Endometrial microvascular endothelial cells (primary cell): ENCODE measurements around the gene NRF1. TPM values are rescaled to one million over a fixed set of nuclear protein-coding genes. Genes with fewer than 3 reads are reported as not detected.
"Not testable (repeated sequence)": the region's sequence is repeated elsewhere in the genome, so short reads cannot be mapped to it uniquely, and the experiment has no call there.

ENCODE experiments used
- in situ Hi-C: cut with HindIII; loops from 2 replicates; pipeline ENCODE4 v1.10.0; 2017; ENCODE audit warnings: low sequenced_read_pairs, low pct_unique_long_range_greater_than_20kb; ENCODE audit errors: inconsistent ontology term
- total RNA-seq: library from RNA; depleted of rRNA; stranded (reverse); fragments of >200 nt; gene quantifications from one replicate; pipeline ENCODE4 v1.2.3, GENCODE V29; 2015; ENCODE audit errors: inconsistent ontology term

The NRF1 gene
- total RNA-seq, 1 donor from 2014 or later = 8.4 TPM

DNA sequence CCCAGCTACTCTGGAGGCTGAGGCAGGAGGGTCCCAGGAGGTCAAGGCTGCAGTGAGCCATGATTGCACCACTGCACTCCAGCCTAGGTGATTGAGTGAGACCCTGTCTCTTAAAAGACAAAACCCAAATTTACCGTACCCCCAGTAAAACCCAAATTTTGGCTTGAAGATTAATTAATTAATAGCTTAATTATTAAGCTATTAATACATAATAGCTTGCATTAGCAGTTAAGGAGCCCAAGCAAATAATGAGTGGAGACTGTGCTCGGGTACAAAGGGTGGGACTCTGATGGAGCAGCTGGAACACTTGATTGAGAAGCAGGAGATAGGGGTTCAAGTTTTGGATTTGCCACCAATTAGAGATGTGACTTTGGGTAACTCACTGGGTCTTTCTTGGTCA is 28.9 kb downstream of the NRF1 start:
- in situ Hi-C loops = no loop called here

DNA sequence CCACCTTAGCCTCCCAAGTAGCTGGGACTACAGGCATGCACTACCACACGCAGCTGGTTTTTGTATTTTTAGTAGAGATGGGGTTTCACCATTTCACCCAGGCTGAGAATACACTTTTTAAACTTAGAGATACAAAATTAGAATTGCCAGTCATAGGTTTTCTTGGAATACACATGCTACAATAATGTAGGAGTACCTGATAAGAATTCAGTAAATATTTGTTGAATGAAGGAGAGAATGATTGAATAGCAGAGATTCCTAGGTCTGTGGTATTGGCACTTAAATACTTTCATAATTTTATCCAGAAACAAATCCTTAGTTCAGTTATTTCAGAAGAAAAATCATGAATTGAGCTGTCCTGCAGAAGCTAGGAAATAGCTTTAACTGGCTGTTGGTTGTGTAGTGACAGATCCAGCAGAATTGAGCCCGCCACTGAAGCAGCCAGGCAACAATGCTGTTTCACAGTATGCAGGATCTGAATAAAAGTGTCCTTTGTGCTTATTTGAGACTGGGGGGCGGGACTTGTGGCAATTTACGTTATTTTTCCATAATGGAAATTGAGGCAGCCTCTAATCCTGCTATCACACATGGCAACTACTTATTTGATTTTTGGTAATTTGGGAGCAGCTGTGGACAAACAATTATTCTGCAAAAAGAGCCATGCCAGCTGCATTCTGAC is 31.5 kb downstream of the NRF1 start:
- in situ Hi-C loops = no loop called here

DNA sequence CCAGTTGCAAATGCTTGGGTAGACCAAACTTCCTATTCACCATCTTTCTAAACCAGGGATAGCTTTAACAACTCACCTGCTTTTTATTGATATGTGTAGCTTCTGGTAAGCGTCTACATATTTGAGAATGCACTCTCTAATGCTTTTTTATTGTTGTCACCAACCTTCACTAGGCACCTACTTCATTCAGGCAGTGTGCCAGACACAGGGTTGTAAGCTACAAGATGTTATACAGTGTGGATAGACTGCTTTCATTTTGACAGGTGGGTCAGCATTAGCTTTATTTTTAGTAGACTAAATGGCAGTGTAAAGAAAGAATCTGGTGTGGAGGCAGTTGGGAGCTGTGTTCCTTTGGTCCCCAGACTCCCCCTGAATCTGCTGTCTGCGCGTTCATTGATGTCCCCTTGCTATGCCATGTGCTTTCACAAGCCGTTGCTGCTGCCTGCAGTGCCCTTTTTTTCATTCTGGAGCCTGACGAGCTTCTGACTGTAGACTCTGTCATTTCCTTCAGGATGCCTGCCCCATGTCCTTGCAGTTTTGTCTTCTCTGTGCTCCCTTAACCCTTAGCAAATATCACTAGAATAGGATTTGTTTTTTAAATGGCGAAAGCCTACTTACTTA is 32.1 kb downstream of the NRF1 start:
- in situ Hi-C loops = no loop called here

DNA sequence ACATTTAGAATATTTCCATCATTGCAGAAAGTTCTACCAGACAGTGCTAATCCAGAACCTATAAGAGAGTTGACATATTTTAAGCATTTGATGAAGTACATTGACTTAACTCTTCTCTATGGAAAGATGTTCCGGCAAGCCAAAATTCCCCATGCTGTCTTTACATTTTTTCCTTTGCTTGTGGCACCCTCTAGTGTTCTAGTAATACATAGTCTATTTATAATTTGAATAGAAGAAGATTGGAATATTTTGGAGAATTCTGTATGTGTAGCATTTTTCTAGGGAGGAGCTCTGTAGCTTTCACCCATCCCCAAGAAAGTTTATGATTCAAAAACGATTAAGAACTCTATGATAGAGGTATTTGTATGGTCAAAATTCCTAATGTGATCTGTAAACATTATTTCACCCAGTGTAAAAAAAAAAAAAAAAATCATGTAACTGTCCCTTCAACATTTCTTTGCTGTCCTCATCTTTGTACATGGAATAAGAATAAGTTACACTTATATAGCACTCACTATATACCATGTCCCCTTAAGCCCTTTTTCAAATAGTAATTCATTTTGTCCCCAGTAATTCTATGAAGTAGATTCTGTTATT is 33.2 kb downstream of the NRF1 start:
- in situ Hi-C loops = no loop called here

DNA sequence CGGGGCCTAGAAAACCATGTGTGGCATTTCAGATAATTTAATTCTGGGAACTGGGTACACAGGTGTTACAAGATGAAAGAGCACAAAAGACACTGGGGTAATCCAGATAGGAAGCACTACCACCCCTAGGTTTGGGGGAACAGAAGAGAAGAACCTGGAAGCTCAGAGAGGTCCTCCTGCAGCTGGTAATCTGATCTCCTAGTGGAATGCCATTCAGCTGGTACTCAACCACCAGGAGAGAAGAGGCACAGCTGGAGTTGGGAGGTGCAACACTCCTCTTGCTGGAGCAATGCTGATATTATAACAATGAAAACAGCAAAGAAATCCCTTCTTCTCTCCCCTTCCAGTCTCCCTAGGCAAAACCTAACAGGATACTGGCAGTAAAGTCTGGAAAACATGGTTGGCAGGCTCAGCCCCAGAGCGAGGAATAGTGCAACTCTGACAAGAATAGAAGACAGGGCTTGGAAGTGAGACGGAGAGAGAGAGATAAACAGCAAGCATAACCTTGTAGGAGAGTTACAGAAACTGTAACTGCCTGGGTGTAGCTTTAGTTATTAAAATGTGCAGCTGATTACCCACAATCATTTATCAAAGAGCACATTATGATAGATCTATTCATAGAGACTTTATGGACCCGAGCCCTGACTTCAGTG is 35.0 kb downstream of the NRF1 start:
- in situ Hi-C loops = no loop called here

DNA sequence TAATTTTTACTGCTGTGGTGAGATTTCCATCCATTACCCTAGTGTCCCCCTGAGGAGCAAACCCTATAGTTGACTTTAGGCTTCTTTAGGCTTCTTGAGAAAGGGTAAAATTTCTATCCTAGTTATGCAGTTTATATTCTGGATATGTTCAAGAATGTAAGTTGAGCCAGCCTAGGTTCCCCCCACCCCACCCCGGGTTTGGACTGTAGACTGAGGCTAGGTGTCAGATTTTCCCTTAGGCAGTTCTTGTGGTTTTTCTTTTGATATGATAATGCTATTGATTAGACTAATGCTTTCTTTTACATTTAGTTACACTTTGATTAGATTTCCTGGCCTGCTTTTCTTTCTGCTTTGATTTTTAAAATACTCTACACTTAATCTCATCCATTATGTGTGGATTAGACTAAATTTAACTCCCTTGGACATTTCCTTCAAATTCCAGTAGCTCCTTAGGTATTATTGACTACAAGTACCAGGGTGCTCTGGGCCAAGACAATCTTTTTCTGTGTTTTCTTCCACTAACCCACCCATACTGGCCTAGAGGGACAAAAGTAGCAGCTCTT is 37.7 kb downstream of the NRF1 start:
- in situ Hi-C loops = no loop called here

DNA sequence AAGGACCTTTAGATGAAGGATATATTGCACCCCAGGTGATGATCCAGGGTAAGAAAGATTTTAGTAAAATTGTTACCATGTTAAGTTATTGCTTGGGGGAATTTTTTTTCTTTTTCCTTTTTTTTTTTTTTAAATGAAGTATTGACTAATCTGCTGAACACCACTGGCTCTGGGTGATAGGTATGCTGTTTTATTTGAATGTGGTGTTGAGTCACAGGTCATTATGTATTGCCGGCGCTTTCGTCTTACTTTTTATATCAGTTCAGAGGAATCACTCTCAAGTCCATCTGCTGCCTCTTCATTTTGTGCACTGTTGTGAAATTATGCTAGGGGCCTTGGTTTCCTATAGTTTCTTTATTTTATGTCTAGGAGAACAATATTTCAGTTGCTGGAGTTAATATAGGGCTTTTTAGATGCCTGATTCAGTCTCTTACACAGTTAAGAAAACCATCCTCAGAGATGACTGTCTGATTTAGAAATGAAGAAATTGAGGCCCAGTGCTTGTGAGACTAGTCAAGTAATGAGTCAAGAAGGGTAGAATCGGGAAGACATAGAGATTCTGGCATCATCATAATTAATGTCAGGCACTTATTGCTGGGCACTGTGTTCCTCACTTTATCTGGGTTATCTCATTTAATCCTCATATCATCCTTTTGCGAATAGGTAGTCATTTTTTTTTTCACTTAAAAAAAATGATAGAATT is 38.7 kb downstream of the NRF1 start:
- in situ Hi-C loops = no loop called here

DNA sequence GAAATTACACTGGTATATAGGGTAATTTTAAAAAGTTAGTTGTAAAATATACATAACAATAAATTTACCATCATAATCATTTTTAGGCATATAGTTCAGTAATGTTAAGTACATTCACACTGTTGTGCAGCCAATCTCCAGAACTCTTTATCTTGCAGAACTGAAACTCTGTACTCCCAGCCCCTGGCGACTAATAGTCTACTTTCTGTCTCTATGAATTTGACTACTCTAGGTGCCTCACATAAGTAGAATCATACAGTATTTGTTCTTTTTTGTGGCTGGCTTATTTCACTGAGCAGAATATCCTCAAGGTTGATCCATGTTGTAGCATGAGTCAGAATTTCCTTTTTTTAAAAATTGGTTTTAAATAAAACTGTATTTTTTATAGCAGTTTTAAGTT is 41.4 kb downstream of the NRF1 start:
- in situ Hi-C loops = no loop called here

DNA sequence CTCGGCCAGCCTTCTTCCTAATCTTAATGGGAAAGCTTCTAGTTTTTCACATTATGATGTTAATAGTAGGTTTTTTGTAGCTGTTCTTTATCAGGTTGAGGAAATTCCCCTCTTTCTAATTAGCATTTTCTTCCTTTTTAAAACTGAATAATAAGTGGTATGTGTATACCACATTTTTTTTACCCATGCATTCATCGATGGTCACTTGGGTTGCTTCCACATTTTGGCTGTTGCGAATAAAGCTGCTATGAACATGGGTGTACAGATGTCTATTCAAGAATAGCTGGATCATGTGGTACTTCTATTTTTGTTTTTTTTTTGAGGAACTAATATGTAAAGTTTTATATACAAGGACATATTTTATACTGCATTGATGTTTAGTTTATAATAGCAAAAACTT is 44.3 kb downstream of the NRF1 start:
- in situ Hi-C loops = no loop called here

DNA sequence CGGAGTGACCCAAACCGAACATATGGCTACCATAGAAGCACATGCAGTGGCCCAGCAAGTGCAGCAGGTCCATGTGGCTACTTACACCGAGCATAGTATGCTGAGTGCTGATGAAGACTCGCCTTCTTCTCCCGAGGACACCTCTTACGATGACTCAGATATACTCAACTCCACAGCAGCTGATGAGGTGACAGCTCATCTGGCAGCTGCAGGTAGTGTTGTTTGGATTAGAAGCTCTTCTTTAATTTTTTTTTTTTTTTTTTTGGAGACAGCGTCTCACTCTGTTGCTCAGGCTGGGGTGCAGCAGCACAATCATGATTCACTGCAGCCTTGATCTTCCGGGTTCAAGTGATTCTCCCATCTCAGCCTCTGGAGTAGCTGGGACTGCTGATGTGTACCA is 45.8 kb downstream of the NRF1 start:
- in situ Hi-C loops = no loop called here

DNA sequence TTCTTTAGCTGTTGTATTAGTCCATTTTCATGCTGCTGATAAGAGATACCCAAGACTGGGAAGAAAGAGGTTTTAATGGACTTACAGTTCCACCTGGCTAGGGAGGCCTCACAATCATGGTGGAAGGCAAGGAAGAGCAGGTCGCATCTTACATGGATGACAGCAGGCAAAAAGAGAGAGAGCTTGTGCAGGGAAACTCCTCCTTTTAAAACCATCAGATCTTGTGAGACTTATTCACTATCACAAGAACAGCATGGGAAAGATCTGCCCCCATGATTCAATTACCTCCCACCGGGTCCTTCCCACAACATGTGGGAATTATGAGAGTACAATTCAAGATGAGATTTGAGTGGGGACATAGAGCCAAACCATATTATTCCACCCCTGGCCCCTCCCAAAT is 48.4 kb downstream of the NRF1 start:
- in situ Hi-C loops = not testable (repeated sequence)

DNA sequence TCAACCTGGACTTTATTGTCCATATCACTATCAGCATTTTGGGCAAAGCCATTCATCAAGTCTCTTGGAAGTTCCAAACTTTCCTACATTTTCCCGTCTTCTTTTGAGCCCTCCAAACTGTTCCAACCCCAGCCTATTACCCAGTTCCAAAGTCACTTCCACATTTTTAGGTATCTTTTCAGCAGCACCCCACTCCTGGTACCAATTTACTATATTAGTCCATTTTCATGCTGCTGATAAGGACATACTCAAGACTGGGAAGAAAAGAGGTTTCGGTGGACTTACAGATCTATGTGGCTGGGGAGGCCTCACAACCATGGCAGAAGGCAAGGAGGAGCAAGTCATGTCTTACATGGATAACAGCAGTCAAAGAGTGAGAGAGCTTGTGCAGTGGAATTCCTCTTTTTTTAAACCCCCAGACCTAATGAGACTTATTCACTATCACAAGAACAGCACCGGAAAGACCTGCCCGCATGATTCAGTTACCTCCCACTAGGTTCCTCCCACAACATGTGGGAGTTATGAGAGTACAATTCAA is 50.2 kb downstream of the NRF1 start:
- in situ Hi-C loops = no loop called here

DNA sequence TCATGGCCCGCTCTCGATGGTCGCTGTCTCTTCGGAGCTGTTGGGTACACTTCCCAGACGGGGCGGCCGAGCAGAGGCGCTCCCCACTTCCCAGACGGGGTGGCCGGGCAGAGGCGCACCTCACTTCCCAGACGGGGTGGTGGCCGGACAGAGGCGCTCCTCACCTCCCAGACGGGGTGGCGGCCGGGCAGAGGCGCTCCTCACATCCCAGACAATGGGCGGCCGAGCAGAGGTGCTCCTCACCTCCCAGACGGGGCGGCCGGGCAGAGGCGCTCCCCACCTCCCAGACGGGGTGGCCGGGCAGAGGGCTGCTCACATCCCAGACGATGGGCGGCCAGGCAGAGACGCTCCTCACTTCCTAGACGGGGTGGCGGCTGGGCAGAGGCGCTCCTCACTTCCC is 51.7 kb downstream of the NRF1 start:
- in situ Hi-C loops = not testable (repeated sequence)

DNA sequence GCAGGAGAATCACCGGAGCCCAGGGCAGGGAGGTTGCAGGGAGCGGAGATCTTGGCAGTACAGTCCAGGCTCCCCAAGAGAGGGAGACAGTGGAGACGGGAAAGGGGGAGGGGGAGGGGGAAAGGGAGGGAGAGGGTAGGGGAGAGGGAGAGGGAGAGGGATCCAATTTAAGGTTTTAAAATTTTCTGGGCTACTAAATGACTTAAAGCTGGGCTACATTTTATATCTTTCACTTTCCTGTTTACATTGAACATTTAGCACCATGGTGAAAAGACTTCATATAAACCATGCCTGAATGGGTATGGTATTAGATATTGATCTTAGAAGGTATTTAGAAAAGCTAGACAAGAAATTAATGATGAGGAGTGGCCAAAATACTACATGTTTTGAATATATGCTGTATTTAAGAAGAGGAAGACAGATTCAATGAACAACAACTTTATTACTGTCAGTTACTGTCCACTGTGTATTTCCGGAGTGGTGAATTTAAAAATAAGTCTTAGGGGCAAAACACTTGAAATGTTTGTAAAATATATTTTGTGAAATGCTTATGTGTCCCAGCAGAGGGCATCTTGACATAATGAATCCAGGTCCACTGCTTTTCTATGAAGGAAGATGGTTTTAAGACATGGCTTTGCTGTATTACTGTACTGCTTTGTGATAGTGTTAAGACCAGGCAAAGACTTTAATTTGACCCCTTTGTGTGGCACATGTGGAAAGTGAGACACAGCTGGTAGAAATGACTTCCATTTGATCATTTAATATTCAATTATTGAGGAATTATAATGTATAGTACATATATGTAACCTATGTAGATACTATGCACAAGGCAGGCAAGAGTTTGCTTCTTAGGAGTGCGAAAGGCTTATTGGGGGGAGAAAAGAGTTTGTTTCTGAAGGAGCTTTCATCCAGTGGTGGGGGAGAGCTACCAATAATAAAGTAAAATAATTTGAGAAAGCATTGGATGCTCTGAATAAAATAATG is 52.8 kb downstream of the NRF1 start:
- in situ Hi-C loops = no loop called here

DNA sequence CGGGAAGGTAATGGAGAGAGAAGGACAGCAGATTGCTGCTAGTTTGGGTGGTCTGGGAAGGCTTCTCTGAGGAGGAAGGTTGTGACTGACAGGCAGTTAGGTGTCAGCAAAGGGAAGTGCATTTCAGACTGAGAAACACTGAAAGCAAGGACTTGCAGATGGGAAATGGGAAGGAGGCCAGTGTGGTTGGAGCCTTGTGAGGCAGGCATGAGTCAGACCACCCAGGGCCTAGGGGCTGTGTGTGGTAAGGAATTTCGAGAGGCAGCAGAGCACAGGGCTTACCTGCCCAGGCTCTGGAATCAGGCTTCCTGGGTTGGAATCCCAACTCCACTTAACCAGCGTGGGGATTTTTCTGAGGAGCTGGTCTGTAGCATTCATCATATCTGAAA is 53.5 kb downstream of the NRF1 start:
- in situ Hi-C loops = no loop called here

DNA sequence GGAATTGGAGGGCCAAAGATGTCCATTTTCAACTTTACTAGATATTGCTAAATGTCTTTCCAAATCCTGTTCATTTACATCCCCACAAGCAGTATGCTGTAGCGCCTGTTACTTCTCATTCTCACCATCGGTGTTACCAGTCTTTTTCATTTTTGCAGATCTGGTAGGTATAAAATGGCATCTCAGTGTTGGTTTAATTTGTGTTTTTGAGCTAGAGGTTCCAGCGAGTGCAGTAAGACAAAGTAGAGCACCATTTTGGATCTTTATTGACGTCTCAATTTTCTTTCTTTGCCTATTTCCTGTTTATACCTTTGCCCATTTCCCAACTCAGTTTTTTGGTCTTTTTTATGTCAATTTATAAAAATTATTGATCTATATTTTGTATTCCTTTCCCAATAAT is 55.6 kb downstream of the NRF1 start:
- in situ Hi-C loops = no loop called here

DNA sequence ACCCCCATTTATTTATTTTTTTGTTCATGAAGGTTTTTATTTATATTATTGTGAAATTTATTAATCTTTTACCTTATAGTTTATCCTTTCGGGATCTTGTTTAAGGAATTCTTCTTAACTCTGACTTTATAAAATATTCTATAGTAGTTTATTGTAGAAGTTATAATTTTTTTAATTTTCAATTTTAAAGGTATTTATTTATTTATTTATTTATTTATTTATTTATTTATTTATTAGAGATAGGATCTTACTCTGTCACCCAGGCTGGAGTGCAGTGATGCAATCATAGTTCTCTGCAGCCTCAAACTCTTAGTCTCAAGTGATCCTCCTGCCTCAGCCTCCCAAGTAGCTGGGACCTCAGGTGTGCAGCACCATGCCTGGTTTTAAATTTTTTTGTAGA is 56.0 kb downstream of the NRF1 start:
- in situ Hi-C loops = no loop called here

DNA sequence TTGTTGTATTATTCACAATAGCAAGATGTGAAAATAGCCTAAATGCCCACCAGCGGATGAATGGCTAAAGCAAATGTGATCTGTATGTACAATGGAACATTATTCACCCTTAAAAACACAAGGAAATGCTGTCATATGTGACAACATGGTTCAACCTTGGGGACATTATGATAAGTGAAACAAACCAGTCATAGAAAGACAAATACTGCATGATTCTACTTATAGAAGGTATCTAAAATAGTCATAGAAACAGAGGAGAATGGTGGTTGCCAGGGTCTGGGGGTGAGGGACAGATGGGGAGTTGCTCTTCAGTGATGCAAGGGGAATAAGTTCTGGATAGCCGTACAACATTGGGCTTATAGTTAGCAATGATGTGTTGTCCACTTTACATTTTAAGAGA is 58.4 kb downstream of the NRF1 start:
- in situ Hi-C loops = no loop called here
